Measurements from ENCODE around the gene KRT25. TPM values are rescaled to one million over a fixed set of nuclear protein-coding genes. Genes with fewer than 3 reads are reported as not detected.

KRT25 gene
- total RNA-seq, 2 experiments from 2014 or later = not detected

DNA sequence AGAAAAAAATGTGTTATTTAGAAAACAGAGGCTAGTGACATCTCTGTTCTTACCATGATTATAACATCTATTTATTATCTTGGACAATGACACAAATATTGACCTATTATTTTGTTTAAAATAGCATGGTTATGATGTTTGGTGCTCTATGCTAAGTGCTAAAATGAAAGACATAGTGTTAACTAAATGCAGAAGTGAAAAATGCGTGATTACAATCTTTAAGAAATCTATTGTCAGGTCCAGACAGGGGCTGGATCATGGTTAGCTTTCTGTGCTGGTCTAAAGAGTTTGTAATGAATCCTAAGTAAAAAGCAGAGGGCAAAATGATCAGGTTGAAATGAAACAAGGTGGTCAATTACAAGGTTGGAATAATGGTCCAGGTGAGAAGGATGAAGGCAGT is 45.2 kb upstream of the KRT25 start:
- intact Hi-C loops (cut with DNase I, micrococcal nuclease) = loop anchor here (5.0 to 10.0 kb wide), 6 partner anchors 57 to 847 kb away; no protein-coding TSS in a partner anchor
- TF ChIP-seq, protein P1, sequence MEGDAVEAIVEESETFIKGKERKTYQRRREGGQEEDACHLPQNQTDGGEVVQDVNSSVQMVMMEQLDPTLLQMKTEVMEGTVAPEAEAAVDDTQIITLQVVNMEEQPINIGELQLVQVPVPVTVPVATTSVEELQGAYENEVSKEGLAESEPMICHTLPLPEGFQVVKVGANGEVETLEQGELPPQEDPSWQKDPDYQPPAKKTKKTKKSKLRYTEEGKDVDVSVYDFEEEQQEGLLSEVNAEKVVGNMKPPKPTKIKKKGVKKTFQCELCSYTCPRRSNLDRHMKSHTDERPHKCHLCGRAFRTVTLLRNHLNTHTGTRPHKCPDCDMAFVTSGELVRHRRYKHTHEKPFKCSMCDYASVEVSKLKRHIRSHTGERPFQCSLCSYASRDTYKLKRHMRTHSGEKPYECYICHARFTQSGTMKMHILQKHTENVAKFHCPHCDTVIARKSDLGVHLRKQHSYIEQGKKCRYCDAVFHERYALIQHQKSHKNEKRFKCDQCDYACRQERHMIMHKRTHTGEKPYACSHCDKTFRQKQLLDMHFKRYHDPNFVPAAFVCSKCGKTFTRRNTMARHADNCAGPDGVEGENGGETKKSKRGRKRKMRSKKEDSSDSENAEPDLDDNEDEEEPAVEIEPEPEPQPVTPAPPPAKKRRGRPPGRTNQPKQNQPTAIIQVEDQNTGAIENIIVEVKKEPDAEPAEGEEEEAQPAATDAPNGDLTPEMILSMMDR (IDR thresholded peaks at IDR 0.05) = no peak
- POLR2A ChIA-PET = no interaction called here

DNA sequence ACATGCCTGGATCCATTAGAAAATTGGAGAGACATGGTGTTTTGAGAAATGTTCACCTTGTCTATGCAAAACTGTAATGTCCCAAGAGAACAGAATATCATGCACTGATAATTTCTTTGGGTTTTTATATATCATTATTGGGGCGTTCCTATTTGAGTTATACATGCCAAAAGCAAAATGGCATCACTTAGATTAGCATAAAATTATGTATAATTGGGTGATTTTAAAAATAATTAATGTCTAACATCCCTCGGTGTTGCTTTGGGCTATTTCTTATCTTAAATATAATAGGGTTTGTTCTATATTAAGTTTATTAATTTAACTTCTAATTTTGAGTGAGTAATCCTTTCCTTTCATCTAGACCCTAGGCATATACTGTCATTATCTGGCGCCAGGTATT is 44.7 kb upstream of the KRT25 start, which contains the start of gene KRT28:
KRT28 (minus strand) TSS at position 101 of the 400 bp plus-strand sequence; CDS start at position 35, 66 bp downstream.
- Mint-ChIP-seq H3K4me3 (no peak within 1 kb of the TSS), H3K27me3 (peaks cover 46% of the 10 kb centered on the region), H3K4me1 (ENCODE audit: low read depth) (peaks cover 4% of the 10 kb centered on the region), H3K27ac (no peak within 1 kb of the TSS), H3K36me3 (ENCODE audit: low read depth) (no peaks in the 10 kb centered on the region), H3K9me3 (no peaks in the 10 kb centered on the region)
- no peak for ATAC-seq (ENCODE audit: poor library complexity)
- H3K36me3 ChIP-seq (ENCODE audit: insufficient read depth, low read length) = no peaks in the 10 kb centered on the region
- H3K27ac ChIP-seq (ENCODE audit: low read depth in 1 of 2, low read length in 2 of 2) = no peak within 1 kb of the TSS
- CTCF ChIA-PET = no interaction called here
- H3K4me3 ChIP-seq (ENCODE audit: low read length) = no peak within 1 kb of the TSS
- intact Hi-C loops (cut with DNase I, micrococcal nuclease) = loop anchor here (5.0 to 10.0 kb wide), 6 partner anchors 57 to 847 kb away; no protein-coding TSS in a partner anchor
- POLR2A ChIA-PET = no interaction called here
- DNase-seq = no peak
- no peaks in the 10 kb centered on the region for H3K4me1 ChIP-seq (ENCODE audit: insufficient read depth, low read length)
- H3K9me3 ChIP-seq (ENCODE audit: control insufficient read depth in 1 of 2, insufficient read depth in 1 of 2, low read length in 2 of 2) = peaks cover 0 to 4% of the 10 kb centered on the region in 2 experiments
- TF ChIP-seq, protein P1 (IDR thresholded peaks at IDR 0.05) = no peak
- H3K27me3 ChIP-seq (ENCODE audit: control insufficient read depth in 1 of 2, insufficient read depth in 2 of 2, low read length in 2 of 2) = peaks cover 18 to 61% of the 10 kb centered on the region in 2 experiments

More for the DNA sequence above, 45.2 kb upstream of the KRT25 start:
- DNase-seq = no peak
- peaks cover 0 to 4% of the 10 kb centered on the region in 2 experiments for H3K9me3 ChIP-seq (ENCODE audit: control insufficient read depth in 1 of 2, insufficient read depth in 1 of 2, low read length in 2 of 2)
- no peak overlapping the region for H3K4me3 ChIP-seq (ENCODE audit: low read length)
- no peak overlapping the region for H3K27ac ChIP-seq (ENCODE audit: low read depth in 1 of 2, low read length in 2 of 2)
- no peak for ATAC-seq (ENCODE audit: poor library complexity)
- H3K36me3 Mint-ChIP-seq (ENCODE audit: low read depth) = no peaks in the 10 kb centered on the region
- no peak overlapping the region for H3K27ac Mint-ChIP-seq
- H3K9me3 Mint-ChIP-seq = no peaks in the 10 kb centered on the region
- peaks cover 4% of the 10 kb centered on the region for H3K4me1 Mint-ChIP-seq (ENCODE audit: low read depth)
- peaks cover 20 to 62% of the 10 kb centered on the region in 2 experiments for H3K27me3 ChIP-seq (ENCODE audit: control insufficient read depth in 1 of 2, insufficient read depth in 2 of 2, low read length in 2 of 2)
- H3K36me3 ChIP-seq (ENCODE audit: insufficient read depth, low read length) = no peaks in the 10 kb centered on the region
- H3K27me3 Mint-ChIP-seq = peaks cover 46% of the 10 kb centered on the region
- H3K4me1 ChIP-seq (ENCODE audit: insufficient read depth, low read length) = no peaks in the 10 kb centered on the region
- CTCF ChIA-PET = no interaction called here
- no peak overlapping the region for H3K4me3 Mint-ChIP-seq

DNA sequence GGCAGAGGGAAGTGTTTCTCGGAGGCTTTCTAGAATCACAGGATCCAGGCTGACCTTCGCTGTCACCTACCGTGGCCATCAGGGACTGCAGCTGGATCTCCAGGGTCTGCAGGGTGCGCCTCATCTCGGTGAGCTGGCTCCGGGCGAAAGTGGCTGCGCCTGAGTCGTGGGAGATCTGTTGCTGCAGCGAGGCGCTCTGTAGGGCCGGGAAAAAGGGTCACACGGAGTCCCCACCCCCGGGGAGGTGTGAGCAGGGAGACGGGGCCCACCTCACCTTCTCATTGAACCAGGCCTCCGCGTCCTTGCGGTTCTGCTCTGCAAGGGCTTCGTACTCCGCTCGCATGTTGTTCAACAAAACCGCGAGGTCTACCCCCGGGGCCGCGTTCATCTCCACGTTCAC is 41.7 kb upstream of the KRT25 start:
- Mint-ChIP-seq H3K9me3 (no peaks in the 10 kb centered on the region), H3K27me3 (peaks cover 50% of the 10 kb centered on the region), H3K27ac (no peak overlapping the region), H3K4me3 (no peak overlapping the region), H3K4me1 (ENCODE audit: low read depth) (no peaks in the 10 kb centered on the region), H3K36me3 (ENCODE audit: low read depth) (no peaks in the 10 kb centered on the region)
- H3K9me3 ChIP-seq (ENCODE audit: control insufficient read depth in 1 of 2, insufficient read depth in 1 of 2, low read length in 2 of 2) = peaks cover 0 to 4% of the 10 kb centered on the region in 2 experiments
- DNase-seq (no peak), ATAC-seq (ENCODE audit: poor library complexity) (no peak)
- peaks cover 16 to 55% of the 10 kb centered on the region in 2 experiments for H3K27me3 ChIP-seq (ENCODE audit: control insufficient read depth in 1 of 2, insufficient read depth in 2 of 2, low read length in 2 of 2)
- TF ChIP-seq, protein P1 (IDR thresholded peaks at IDR 0.05) = no peak
- CTCF ChIA-PET = no interaction called here
- H3K27ac ChIP-seq (ENCODE audit: low read depth in 1 of 2, low read length in 2 of 2) = no peak overlapping the region
- no peak overlapping the region for H3K4me3 ChIP-seq (ENCODE audit: low read length)
- intact Hi-C loops (cut with DNase I, micrococcal nuclease) = no loop called here
- POLR2A ChIA-PET = no interaction called here
- H3K36me3 ChIP-seq (ENCODE audit: insufficient read depth, low read length) = no peaks in the 10 kb centered on the region
- no peaks in the 10 kb centered on the region for H3K4me1 ChIP-seq (ENCODE audit: insufficient read depth, low read length)
